SK-N-SH (cell line): Measurements from ENCODE around the gene PRKN. TPM values are rescaled to one million over a fixed set of nuclear protein-coding genes. Genes with fewer than 3 reads are reported as not detected.

ENCODE experiments used
- CTCF ChIA-PET: fragments of 300-600, 350-600 bp; formaldehyde crosslinking; extraction: SDS; loops from one replicate; lab custom pipeline; 2021; lab: Yijun Ruan, JAX
- POLR2A ChIA-PET: fragments of 350-600 bp; sonication (Branson Sonifier 250); formaldehyde crosslinking; extraction: SDS; loops from one replicate; lab custom pipeline; 2020; ENCODE audit warnings: antibody characterized with exemption, inconsistent platforms; lab: Yijun Ruan, JAX
- DNase-seq: peaks from one replicate; pipeline ENCODE4 v3.0.0; 2012
- H2AFZ ChIP-seq: fragments of 200-600 bp; sonication (generic); 2 replicates; pipeline ENCODE4 v1.8.1; 2016; ENCODE audit warnings: antibody characterized with exemption, mild to moderate bottlenecking, low read depth
- H3F3A ChIP-seq: fragments of 200-600 bp; sonication (generic); replicated peaks from 2 replicates; pipeline ENCODE3; 2016; ENCODE audit warnings: antibody characterized with exemption, mild to moderate bottlenecking; ENCODE audit not compliant: insufficient read depth
- H3K27ac ChIP-seq, 2 experiments: fragments of 200-500 bp in 1 of 2; fragments of 200-600 bp in 1 of 2; sonication (Bioruptor generic) in 1 of 2; sonication (generic), shearing (Covaris generic) in 1 of 2; 2 replicates each; pipeline versions ENCODE4 v1.5.1 to v1.6.1; 2014 to 2016; ENCODE audit warnings: low read depth in 2 of 2, inconsistent platforms in 1 of 2, low read length in 1 of 2, mild to moderate bottlenecking in 1 of 2, mixed read lengths in 1 of 2
- H3K27me3 ChIP-seq: fragments of 200-600 bp; sonication (generic), shearing (Covaris generic); 2 replicates; pipeline ENCODE4 v1.6.1; 2016; ENCODE audit warnings: mixed run types; ENCODE audit not compliant: insufficient read depth
- H3K36me3 ChIP-seq, 2 experiments: fragments of 200-500 bp in 1 of 2; fragments of 200-600 bp in 1 of 2; sonication (Bioruptor generic) in 1 of 2; sonication (generic) in 1 of 2; replicated peaks in 1 of 2; 2 replicates each; pipeline versions ENCODE3 to v1.5.1; 2014 to 2016; ENCODE audit warnings: low read length in 1 of 2, mild to moderate bottlenecking in 1 of 2; ENCODE audit not compliant: insufficient read depth in 2 of 2, control insufficient read depth in 1 of 2
- H3K4me1 ChIP-seq, 2 experiments: fragments of 200-500 bp in 1 of 2; fragments of 200-600 bp in 1 of 2; sonication (Bioruptor generic) in 1 of 2; sonication (generic), shearing (Covaris generic) in 1 of 2; 2 replicates each; pipeline versions ENCODE4 v1.5.1 to v1.6.1; 2014 to 2016; ENCODE audit warnings: low read depth in 1 of 2, low read length in 1 of 2, mixed run types in 1 of 2; ENCODE audit not compliant: insufficient read depth in 2 of 2, control insufficient read depth in 1 of 2
- H3K4me2 ChIP-seq: fragments of 200-600 bp; sonication (generic), shearing (Covaris generic); 2 replicates; pipeline ENCODE4 v1.6.1; 2017; ENCODE audit warnings: mixed run types
- H3K4me3 ChIP-seq, 2 experiments: fragments of 200-500 bp in 1 of 2; fragments of 200-600 bp in 1 of 2; sonication (Bioruptor generic) in 1 of 2; sonication (generic), shearing (Covaris generic) in 1 of 2; 2 replicates each; pipeline versions ENCODE4 v1.5.1 to v1.8.1; 2014 to 2016; ENCODE audit warnings: low read depth in 2 of 2, inconsistent platforms in 1 of 2, low read length in 1 of 2, mild to moderate bottlenecking in 1 of 2, mixed read lengths in 1 of 2, moderate library complexity in 1 of 2
- H3K79me2 ChIP-seq: fragments of 200-600 bp; sonication (generic); 2 replicates; pipeline ENCODE4 v1.8.1; 2017; ENCODE audit warnings: mild to moderate bottlenecking; ENCODE audit not compliant: insufficient read depth
- H3K9ac ChIP-seq: fragments of 200-600 bp; sonication (generic); 2 replicates; pipeline ENCODE4 v1.6.1; 2017; ENCODE audit warnings: mixed run types
- H3K9me2 ChIP-seq: fragments of 200-600 bp; sonication (generic); 2 replicates; pipeline ENCODE4 v1.6.1; 2017; ENCODE audit warnings: mixed run types
- H3K9me3 ChIP-seq: fragments of 200-600 bp; sonication (generic); 2 replicates; pipeline ENCODE4 v1.6.1; 2017; ENCODE audit warnings: mixed run types, mild to moderate bottlenecking, moderate library complexity
- H4K20me1 ChIP-seq: fragments of 200-600 bp; sonication (generic); 2 replicates; pipeline ENCODE4 v1.6.1; 2017; ENCODE audit warnings: mild to moderate bottlenecking, mixed run types; ENCODE audit not compliant: insufficient read depth
- CHD2 ChIP-seq: fragments of 150-350 bp; IDR thresholded peaks from 2 replicates; pipeline ENCODE4 v1.6.1; 2018; ENCODE audit warnings: low read length; ENCODE audit not compliant: partially characterized antibody
- ELF1 ChIP-seq: IDR thresholded peaks from 2 replicates; pipeline ENCODE4 v1.4.0; 2012
- FOSL2 ChIP-seq: IDR thresholded peaks from 2 replicates; pipeline ENCODE4 v1.4.0; 2012; ENCODE audit warnings: low read depth, mild to moderate bottlenecking, moderate library complexity, borderline replicate concordance
- FOXJ3 ChIP-seq: sonication (generic); formaldehyde crosslinking; IDR thresholded peaks from 2 replicates; pipeline ENCODE4 v1.5.1; 2020; ENCODE audit warnings: mild to moderate bottlenecking, missing genetic modification reagents
- FOXM1 ChIP-seq: IDR thresholded peaks from 2 replicates; pipeline ENCODE4 v1.4.0; 2012; ENCODE audit warnings: low read depth, mild to moderate bottlenecking
- GABPA ChIP-seq: IDR thresholded peaks from 2 replicates; pipeline ENCODE4 v1.4.0; 2012; ENCODE audit warnings: low read depth, mild to moderate bottlenecking
- GATA2 ChIP-seq: sonication (generic); formaldehyde crosslinking; IDR thresholded peaks from 2 replicates; pipeline ENCODE4 v1.5.0; 2020; ENCODE audit warnings: mild to moderate bottlenecking, missing genetic modification reagents
- JUND ChIP-seq: IDR thresholded peaks from 2 replicates; pipeline ENCODE4 v1.4.0; 2012
- MEF2A ChIP-seq: IDR thresholded peaks from 2 replicates; pipeline ENCODE4 v1.4.0; 2012; ENCODE audit warnings: low read depth, borderline replicate concordance
- NFIC ChIP-seq: IDR thresholded peaks from 2 replicates; pipeline ENCODE4 v1.4.0; 2012; ENCODE audit warnings: borderline replicate concordance
- NRF1 ChIP-seq: IDR thresholded peaks from 2 replicates; pipeline ENCODE4 v1.6.1; 2012; ENCODE audit warnings: low read depth, mild to moderate bottlenecking, low read length
- POLR2AphosphoS5 ChIP-seq: IDR thresholded peaks from 2 replicates; pipeline ENCODE4 v1.6.1; 2012; ENCODE audit warnings: low read depth, low read length
- RAD21 ChIP-seq: IDR thresholded peaks from 2 replicates; pipeline ENCODE4 v1.6.1; 2012; ENCODE audit warnings: mild to moderate bottlenecking, low read length
- RCOR1 ChIP-seq: fragments of 150-350 bp; IDR thresholded peaks from 2 replicates; pipeline ENCODE4 v1.6.1; 2017; ENCODE audit warnings: antibody characterized with exemption, low read length
- RFX5 ChIP-seq: IDR thresholded peaks from 2 replicates; pipeline ENCODE4 v1.6.1; 2012; ENCODE audit warnings: mild to moderate bottlenecking, improper control_type of control experiment, low read length
- RXRA ChIP-seq: IDR thresholded peaks from 2 replicates; pipeline ENCODE4 v1.4.0; 2012; ENCODE audit warnings: low read depth, mild to moderate bottlenecking, borderline replicate concordance
- SMC3 ChIP-seq: IDR thresholded peaks from 2 replicates; pipeline ENCODE4 v1.6.1; 2012; ENCODE audit warnings: low read depth, low read length, improper control_type of control experiment
- TCF12 ChIP-seq: IDR thresholded peaks from 2 replicates; pipeline ENCODE4 v1.4.0; 2012
- WGBS: methylation state at CpG from one replicate; pipeline ENCODE4 v1.1.6; 2017; ENCODE audit warnings: low lambda C conversion rate; 5-methylcytosine and 5-hydroxymethylcytosine counted together
- polyA plus RNA-seq, 3 experiments: library from polyadenylated mRNA; depleted of rRNA; stranded (reverse); fragments of >200 nt; gene quantifications; 2 replicates each; pipeline ENCODE4 v1.2.3, GENCODE V29; 2012
- TF ChIP-seq, protein P1 (sequence below): IDR thresholded peaks from 2 replicates; pipeline ENCODE4 v1.6.1; 2012; ENCODE audit warnings: mild to moderate bottlenecking, low read depth, low read length, moderate library complexity
- TF ChIP-seq, protein P2 (sequence below): fragments of 200-600 bp; sonication (generic); IDR thresholded peaks from 2 replicates; pipeline ENCODE4 v1.6.1; 2017; ENCODE audit warnings: antibody characterized with exemption, mild to moderate bottlenecking, moderate library complexity
- TF ChIP-seq, protein P3 (sequence below): IDR thresholded peaks from 2 replicates; pipeline ENCODE4; 2012
- TF ChIP-seq, protein P4 (sequence below): IDR thresholded peaks from 2 replicates; pipeline ENCODE4 v1.4.0; 2012; ENCODE audit warnings: low read depth
- TF ChIP-seq, protein P5 (sequence below): IDR thresholded peaks from 2 replicates; pipeline ENCODE4 v1.4.0; 2012; ENCODE audit warnings: low read depth, borderline replicate concordance

PRKN gene
- polyA plus RNA-seq, 1 of the 3 experiments (the other 2 are of a cell fraction) = 0.76 TPM

DNA sequence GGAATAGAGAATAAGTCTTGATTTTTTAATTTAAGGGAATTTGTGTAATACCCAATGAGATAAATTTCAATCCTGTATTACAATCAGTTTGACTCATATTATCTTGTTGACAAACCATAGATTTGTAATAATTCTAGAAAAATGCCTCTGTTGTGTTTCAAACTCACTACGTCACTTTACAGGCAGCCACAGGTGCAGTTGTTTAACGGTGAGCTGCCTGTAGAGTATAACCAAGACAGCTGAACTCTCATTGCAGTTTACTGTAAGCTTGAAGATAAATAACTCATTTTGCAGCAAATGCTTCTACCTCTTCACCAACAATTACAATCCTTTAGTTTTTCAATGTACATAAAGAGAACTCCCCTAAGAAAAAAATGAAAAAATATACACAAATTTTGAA is 114.3 kb downstream of the PRKN start:
- H3K9me3 ChIP-seq = no peaks in the 10 kb centered on the region
- no peaks in the 10 kb centered on the region for H3K9me2 ChIP-seq
- H3K79me2 ChIP-seq = no peaks in the 10 kb centered on the region
- H3K4me3 ChIP-seq = no peak overlapping the region
- H3F3A ChIP-seq = no peaks in the 10 kb centered on the region
- no peaks in the 10 kb centered on the region for H4K20me1 ChIP-seq
- no peak for DNase-seq
- H3K9ac ChIP-seq = no peak overlapping the region
- CTCF ChIA-PET = no interaction called here
- no peak overlapping the region for H2AFZ ChIP-seq
- POLR2A ChIA-PET = no interaction called here
- no peak overlapping the region for H3K27ac ChIP-seq
- H3K36me3 ChIP-seq = no peaks in the 10 kb centered on the region
- H3K4me1 ChIP-seq = no peaks in the 10 kb centered on the region; a peak in 1 of 4 replicates
- WGBS = 81% methylated on average over 2 of the region's 2 CpGs
- TF ChIP-seq ELF1 = no peak
- no peak for TF ChIP-seq SMC3
- no peak for TF ChIP-seq CHD2
- TF ChIP-seq FOSL2 = no peak
- TF ChIP-seq, protein P1, sequence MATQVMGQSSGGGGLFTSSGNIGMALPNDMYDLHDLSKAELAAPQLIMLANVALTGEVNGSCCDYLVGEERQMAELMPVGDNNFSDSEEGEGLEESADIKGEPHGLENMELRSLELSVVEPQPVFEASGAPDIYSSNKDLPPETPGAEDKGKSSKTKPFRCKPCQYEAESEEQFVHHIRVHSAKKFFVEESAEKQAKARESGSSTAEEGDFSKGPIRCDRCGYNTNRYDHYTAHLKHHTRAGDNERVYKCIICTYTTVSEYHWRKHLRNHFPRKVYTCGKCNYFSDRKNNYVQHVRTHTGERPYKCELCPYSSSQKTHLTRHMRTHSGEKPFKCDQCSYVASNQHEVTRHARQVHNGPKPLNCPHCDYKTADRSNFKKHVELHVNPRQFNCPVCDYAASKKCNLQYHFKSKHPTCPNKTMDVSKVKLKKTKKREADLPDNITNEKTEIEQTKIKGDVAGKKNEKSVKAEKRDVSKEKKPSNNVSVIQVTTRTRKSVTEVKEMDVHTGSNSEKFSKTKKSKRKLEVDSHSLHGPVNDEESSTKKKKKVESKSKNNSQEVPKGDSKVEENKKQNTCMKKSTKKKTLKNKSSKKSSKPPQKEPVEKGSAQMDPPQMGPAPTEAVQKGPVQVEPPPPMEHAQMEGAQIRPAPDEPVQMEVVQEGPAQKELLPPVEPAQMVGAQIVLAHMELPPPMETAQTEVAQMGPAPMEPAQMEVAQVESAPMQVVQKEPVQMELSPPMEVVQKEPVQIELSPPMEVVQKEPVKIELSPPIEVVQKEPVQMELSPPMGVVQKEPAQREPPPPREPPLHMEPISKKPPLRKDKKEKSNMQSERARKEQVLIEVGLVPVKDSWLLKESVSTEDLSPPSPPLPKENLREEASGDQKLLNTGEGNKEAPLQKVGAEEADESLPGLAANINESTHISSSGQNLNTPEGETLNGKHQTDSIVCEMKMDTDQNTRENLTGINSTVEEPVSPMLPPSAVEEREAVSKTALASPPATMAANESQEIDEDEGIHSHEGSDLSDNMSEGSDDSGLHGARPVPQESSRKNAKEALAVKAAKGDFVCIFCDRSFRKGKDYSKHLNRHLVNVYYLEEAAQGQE = no peak
- no peak for TF ChIP-seq RFX5
- TF ChIP-seq POLR2AphosphoS5 = no peak
- TF ChIP-seq RXRA = no peak
- no peak for TF ChIP-seq NFIC
- TF ChIP-seq TCF12 = no peak
- no peak for TF ChIP-seq GABPA
- TF ChIP-seq JUND = no peak
- no peak for TF ChIP-seq GATA2 (CRISPR knock-in tag)
- no peak for TF ChIP-seq MEF2A
- TF ChIP-seq FOXM1 = no peak
- TF ChIP-seq, all 33 proteins: peak for 0
- no peaks in the 10 kb centered on the region for H3K27me3 ChIP-seq
- H3K4me2 ChIP-seq = no peak overlapping the region

DNA sequence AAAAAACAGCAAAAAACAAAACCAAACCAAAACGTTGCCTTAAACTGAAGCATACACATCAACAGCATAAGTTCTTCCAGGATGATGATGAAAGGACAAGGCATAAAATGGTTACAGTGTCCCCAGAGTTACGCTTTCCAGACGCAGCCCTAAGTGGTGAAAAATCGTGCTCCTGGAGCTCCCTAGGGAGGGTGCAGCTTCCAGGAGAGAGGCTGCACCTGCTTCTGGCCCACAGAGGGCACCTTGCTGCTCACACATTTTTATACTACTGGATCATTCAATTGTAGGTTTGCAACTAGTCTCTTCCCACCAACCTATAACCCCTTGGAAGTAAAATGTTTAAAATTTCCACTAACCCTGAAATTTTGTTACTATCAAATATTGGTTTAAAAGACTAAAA is 115.0 kb downstream of the PRKN start:
- CTCF ChIA-PET = no interaction called here
- no peak overlapping the region for H3K9ac ChIP-seq
- H2AFZ ChIP-seq = no peak overlapping the region
- WGBS = 55% methylated on average over 4 of the region's 4 CpGs
- H3K4me2 ChIP-seq = no peak overlapping the region
- no peaks in the 10 kb centered on the region; a peak in 1 of 4 replicates for H3K4me1 ChIP-seq
- H3K27ac ChIP-seq = no peak overlapping the region
- no peaks in the 10 kb centered on the region for H3K36me3 ChIP-seq
- H4K20me1 ChIP-seq = no peaks in the 10 kb centered on the region
- H3F3A ChIP-seq = no peaks in the 10 kb centered on the region
- H3K79me2 ChIP-seq = no peaks in the 10 kb centered on the region
- peak; percentile 20 for DNase-seq
- POLR2A ChIA-PET = no interaction called here
- no peaks in the 10 kb centered on the region for H3K9me2 ChIP-seq
- no peaks in the 10 kb centered on the region for H3K27me3 ChIP-seq
- H3K9me3 ChIP-seq = no peaks in the 10 kb centered on the region
- no peak overlapping the region for H3K4me3 ChIP-seq
- TF ChIP-seq TCF12 (no peak), GABPA (no peak), RCOR1 (no peak), NFIC (no peak), FOXM1 (no peak), RAD21 (no peak), RXRA (no peak), FOXJ3 (CRISPR knock-in tag) (no peak), MEF2A (no peak), NRF1 (no peak)
- TF ChIP-seq, protein P2, sequence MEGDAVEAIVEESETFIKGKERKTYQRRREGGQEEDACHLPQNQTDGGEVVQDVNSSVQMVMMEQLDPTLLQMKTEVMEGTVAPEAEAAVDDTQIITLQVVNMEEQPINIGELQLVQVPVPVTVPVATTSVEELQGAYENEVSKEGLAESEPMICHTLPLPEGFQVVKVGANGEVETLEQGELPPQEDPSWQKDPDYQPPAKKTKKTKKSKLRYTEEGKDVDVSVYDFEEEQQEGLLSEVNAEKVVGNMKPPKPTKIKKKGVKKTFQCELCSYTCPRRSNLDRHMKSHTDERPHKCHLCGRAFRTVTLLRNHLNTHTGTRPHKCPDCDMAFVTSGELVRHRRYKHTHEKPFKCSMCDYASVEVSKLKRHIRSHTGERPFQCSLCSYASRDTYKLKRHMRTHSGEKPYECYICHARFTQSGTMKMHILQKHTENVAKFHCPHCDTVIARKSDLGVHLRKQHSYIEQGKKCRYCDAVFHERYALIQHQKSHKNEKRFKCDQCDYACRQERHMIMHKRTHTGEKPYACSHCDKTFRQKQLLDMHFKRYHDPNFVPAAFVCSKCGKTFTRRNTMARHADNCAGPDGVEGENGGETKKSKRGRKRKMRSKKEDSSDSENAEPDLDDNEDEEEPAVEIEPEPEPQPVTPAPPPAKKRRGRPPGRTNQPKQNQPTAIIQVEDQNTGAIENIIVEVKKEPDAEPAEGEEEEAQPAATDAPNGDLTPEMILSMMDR = no peak
- TF ChIP-seq, protein P3, sequence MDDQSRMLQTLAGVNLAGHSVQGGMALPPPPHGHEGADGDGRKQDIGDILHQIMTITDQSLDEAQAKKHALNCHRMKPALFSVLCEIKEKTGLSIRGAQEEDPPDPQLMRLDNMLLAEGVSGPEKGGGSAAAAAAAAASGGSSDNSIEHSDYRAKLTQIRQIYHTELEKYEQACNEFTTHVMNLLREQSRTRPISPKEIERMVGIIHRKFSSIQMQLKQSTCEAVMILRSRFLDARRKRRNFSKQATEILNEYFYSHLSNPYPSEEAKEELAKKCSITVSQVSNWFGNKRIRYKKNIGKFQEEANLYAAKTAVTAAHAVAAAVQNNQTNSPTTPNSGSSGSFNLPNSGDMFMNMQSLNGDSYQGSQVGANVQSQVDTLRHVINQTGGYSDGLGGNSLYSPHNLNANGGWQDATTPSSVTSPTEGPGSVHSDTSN = no peak
- TF ChIP-seq, protein P4, sequence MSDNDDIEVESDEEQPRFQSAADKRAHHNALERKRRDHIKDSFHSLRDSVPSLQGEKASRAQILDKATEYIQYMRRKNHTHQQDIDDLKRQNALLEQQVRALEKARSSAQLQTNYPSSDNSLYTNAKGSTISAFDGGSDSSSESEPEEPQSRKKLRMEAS = no peak
- TF ChIP-seq, protein P5, sequence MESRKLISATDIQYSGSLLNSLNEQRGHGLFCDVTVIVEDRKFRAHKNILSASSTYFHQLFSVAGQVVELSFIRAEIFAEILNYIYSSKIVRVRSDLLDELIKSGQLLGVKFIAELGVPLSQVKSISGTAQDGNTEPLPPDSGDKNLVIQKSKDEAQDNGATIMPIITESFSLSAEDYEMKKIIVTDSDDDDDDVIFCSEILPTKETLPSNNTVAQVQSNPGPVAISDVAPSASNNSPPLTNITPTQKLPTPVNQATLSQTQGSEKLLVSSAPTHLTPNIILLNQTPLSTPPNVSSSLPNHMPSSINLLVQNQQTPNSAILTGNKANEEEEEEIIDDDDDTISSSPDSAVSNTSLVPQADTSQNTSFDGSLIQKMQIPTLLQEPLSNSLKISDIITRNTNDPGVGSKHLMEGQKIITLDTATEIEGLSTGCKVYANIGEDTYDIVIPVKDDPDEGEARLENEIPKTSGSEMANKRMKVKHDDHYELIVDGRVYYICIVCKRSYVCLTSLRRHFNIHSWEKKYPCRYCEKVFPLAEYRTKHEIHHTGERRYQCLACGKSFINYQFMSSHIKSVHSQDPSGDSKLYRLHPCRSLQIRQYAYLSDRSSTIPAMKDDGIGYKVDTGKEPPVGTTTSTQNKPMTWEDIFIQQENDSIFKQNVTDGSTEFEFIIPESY = no peak
